IMR-90 (cell line): ENCODE data around the gene TARDBP. TPM values are rescaled to one million over a fixed set of nuclear protein-coding genes. Genes with fewer than 3 reads are reported as not detected.

ENCODE experiments used
- ATAC-seq: fragments of 200-7000 bp; cut with Tn5 transposase; 2 replicates; pipeline ENCODE4 v1.9.1; 2020; ENCODE audit warnings: low read depth, mild to moderate bottlenecking, moderate library complexity
- BruUV-seq: library from RNA; stranded (reverse); fragments of 400-500 nt; replicated peaks from 2 replicates; lab custom pipeline; 2021; lab: Mats Ljungman, UMichigan
- CTCF ChIA-PET: fragments of 300-600 bp; formaldehyde crosslinking; extraction: SDS; loops from one replicate; lab custom pipeline; 2021; ENCODE audit warnings: antibody characterized with exemption; lab: Yijun Ruan, JAX
- POLR2A ChIA-PET: fragments of 300-600 bp; sonication (Branson Sonifier 250); formaldehyde crosslinking; loops from one replicate; lab custom pipeline; 2022; ENCODE audit warnings: antibody characterized with exemption; ENCODE audit not compliant: unreplicated experiment; lab: Charles Lee
- DNase-seq: peaks from one replicate; pipeline ENCODE4 v3.0.0; 2013
- H2AFZ ChIP-seq: replicated peaks from 2 replicates; pipeline ENCODE3; 2013; ENCODE audit warnings: low read length, mild to moderate bottlenecking; ENCODE audit not compliant: poor library complexity
- H2AK5ac ChIP-seq: 2 replicates; pipeline ENCODE4 v1.6.1; 2013; ENCODE audit warnings: low read depth, low read length, inconsistent platforms
- H2AK9ac ChIP-seq: replicated peaks from 2 replicates; pipeline ENCODE3; 2013; ENCODE audit warnings: mild to moderate bottlenecking, low read depth, low read length, moderate library complexity; ENCODE audit not compliant: poor library complexity
- H2BK120ac ChIP-seq: 2 replicates; pipeline ENCODE4 v1.6.1; 2013; ENCODE audit warnings: low read depth, low read length, inconsistent platforms
- H2BK15ac ChIP-seq: 3 replicates; pipeline ENCODE4 v1.6.1; 2013; ENCODE audit warnings: low read depth, low read length, inconsistent platforms
- H2BK20ac ChIP-seq: 2 replicates; pipeline ENCODE4 v1.6.1; 2013; ENCODE audit warnings: low read depth, mild to moderate bottlenecking, inconsistent platforms, low read length, moderate library complexity
- H2BK5ac ChIP-seq: 2 replicates; pipeline ENCODE4 v1.6.1; 2013; ENCODE audit warnings: mild to moderate bottlenecking, low read depth, low read length, inconsistent platforms; ENCODE audit not compliant: poor library complexity, severe bottlenecking
- H3K14ac ChIP-seq: replicated peaks from 2 replicates; pipeline ENCODE4 v1.6.1; 2013; ENCODE audit warnings: low read depth, low read length, inconsistent platforms
- H3K18ac ChIP-seq: 2 replicates; pipeline ENCODE4 v1.6.1; 2013; ENCODE audit warnings: low read depth, low read length, control low read depth
- H3K23ac ChIP-seq: 2 replicates; pipeline ENCODE4 v1.6.1; 2013; ENCODE audit warnings: low read depth, low read length, inconsistent platforms
- H3K27ac ChIP-seq: 2 replicates; pipeline ENCODE4 v1.5.1; 2013; ENCODE audit warnings: mild to moderate bottlenecking, control low read depth, low read length; ENCODE audit not compliant: insufficient read depth
- H3K27me3 ChIP-seq: 2 replicates; pipeline ENCODE4 v1.6.1; 2013; ENCODE audit warnings: low read length; ENCODE audit not compliant: control insufficient read depth, insufficient read depth
- H3K36me3 ChIP-seq: 2 replicates; pipeline ENCODE4 v1.6.1; 2013; ENCODE audit warnings: low read length, mixed read lengths; ENCODE audit not compliant: control insufficient read depth, insufficient read depth
- H3K4ac ChIP-seq: 2 replicates; pipeline ENCODE4 v1.6.1; 2013; ENCODE audit warnings: low read depth, low read length, inconsistent platforms
- H3K4me1 ChIP-seq: 2 replicates; pipeline ENCODE4 v1.6.1; 2013; ENCODE audit warnings: low read length, mixed read lengths; ENCODE audit not compliant: control insufficient read depth, insufficient read depth
- H3K4me2 ChIP-seq: 2 replicates; pipeline ENCODE4 v1.6.1; 2013; ENCODE audit warnings: low read depth, mild to moderate bottlenecking, control low read depth, low read length, moderate library complexity
- H3K4me3 ChIP-seq: 2 replicates; pipeline ENCODE4 v1.5.1; 2013; ENCODE audit warnings: low read depth, mild to moderate bottlenecking, control low read depth, low read length, moderate library complexity; ENCODE audit not compliant: insufficient read depth
- H3K56ac ChIP-seq: 2 replicates; pipeline ENCODE4 v1.6.1; 2013; ENCODE audit warnings: low read length, inconsistent platforms; ENCODE audit not compliant: insufficient read depth; ENCODE audit errors: extremely low read depth
- H3K79me1 ChIP-seq, 2 experiments: 2 replicates each; pipeline ENCODE4 v1.6.1; 2013; ENCODE audit warnings: low read length in 2 of 2, inconsistent platforms in 1 of 2, low read depth in 1 of 2
- H3K9ac ChIP-seq: 2 replicates; pipeline ENCODE4 v1.6.1; 2013; ENCODE audit warnings: low read depth, low read length, control low read depth
- H3K9me1 ChIP-seq: 2 replicates; pipeline ENCODE4 v1.6.1; 2013; ENCODE audit warnings: low read length, inconsistent platforms; ENCODE audit not compliant: insufficient read depth
- H3K9me3 ChIP-seq: 2 replicates; pipeline ENCODE4 v1.6.1; 2013; ENCODE audit warnings: low read length; ENCODE audit not compliant: control insufficient read depth, insufficient read depth
- H4K20me1 ChIP-seq: 2 replicates; pipeline ENCODE4 v1.6.1; 2013; ENCODE audit warnings: low read length, inconsistent platforms; ENCODE audit not compliant: insufficient read depth
- H4K5ac ChIP-seq: 2 replicates; pipeline ENCODE4 v1.6.1; 2013; ENCODE audit warnings: mild to moderate bottlenecking, low read depth, low read length, control low read depth
- H4K8ac ChIP-seq, 2 experiments: 2 replicates each; pipeline ENCODE4 v1.6.1; 2013; ENCODE audit warnings: low read depth in 2 of 2, low read length in 2 of 2, control low read depth in 1 of 2, inconsistent platforms in 1 of 2
- H4K91ac ChIP-seq: 2 replicates; pipeline ENCODE4 v1.6.1; 2013; ENCODE audit warnings: low read depth, low read length, inconsistent platforms; ENCODE audit not compliant: insufficient read depth
- CHD1 ChIP-seq: IDR thresholded peaks from 2 replicates; pipeline ENCODE4 v1.6.1; 2012; ENCODE audit warnings: low read depth, low read length, improper control_type of control experiment
- MAZ ChIP-seq: IDR thresholded peaks from 2 replicates; pipeline ENCODE4 v1.6.1; 2012; ENCODE audit warnings: low read depth, mild to moderate bottlenecking, low read length, improper control_type of control experiment, moderate library complexity, borderline replicate concordance
- NFE2L2 ChIP-seq: fragments of 150-350 bp; IDR thresholded peaks from 2 replicates; pipeline ENCODE4 v1.6.1; 2016; ENCODE audit warnings: low read depth, mild to moderate bottlenecking, low read length
- RAD21 ChIP-seq: IDR thresholded peaks from 2 replicates; pipeline ENCODE4 v1.6.1; 2012; ENCODE audit warnings: low read length, improper control_type of control experiment
- WGBS, 2 experiments: methylation state at CpG; one replicate each; pipeline versions ENCODE4 v1.1.5 to v1.1.7; 2013; ENCODE audit warnings: missing lambda C conversion rate in 2 of 2; ENCODE audit not compliant: insufficient read length in 1 of 2; ENCODE audit errors: extremely low coverage in 2 of 2; 5-methylcytosine and 5-hydroxymethylcytosine counted together
- dilution Hi-C: fragments of 300-500 bp; cut with HindIII; formaldehyde crosslinking; loops from one replicate; pipeline ENCODE4 v1.14.3; 2018; ENCODE audit warnings: low sequenced_read_pairs; ENCODE audit not compliant: unreplicated experiment
- in situ Hi-C: fragments of 300-500 bp; cut with MboI; formaldehyde crosslinking; loops from 3 replicates; pipeline ENCODE4 v1.14.3; 2019; ENCODE audit warnings: low sequenced_read_pairs, inconsistent platforms, mixed read lengths
- intact Hi-C: fragments of 100-400 bp; cut with micrococcal nuclease; formaldehyde crosslinking; loops from 2 replicates; pipeline ENCODE4 v1.10.0; 2022
- polyA plus RNA-seq, 3 experiments: library from polyadenylated mRNA; depleted of rRNA; stranded (reverse); fragments of >200 nt; gene quantifications; 2 replicates each; pipeline ENCODE4 v1.2.3, GENCODE V29; 2012; ENCODE audit warnings: low replicate concordance in 1 of 3
- total RNA-seq: library from RNA; depleted of rRNA; stranded (reverse); fragments of >200 nt; gene quantifications from 2 replicates; pipeline ENCODE4 v1.2.3, GENCODE V29; 2012

TARDBP gene
- total and polyA plus RNA-seq, 2 of the 4 experiments (the other 2 are of a cell fraction): 36.7 to 161 TPM

DNA sequence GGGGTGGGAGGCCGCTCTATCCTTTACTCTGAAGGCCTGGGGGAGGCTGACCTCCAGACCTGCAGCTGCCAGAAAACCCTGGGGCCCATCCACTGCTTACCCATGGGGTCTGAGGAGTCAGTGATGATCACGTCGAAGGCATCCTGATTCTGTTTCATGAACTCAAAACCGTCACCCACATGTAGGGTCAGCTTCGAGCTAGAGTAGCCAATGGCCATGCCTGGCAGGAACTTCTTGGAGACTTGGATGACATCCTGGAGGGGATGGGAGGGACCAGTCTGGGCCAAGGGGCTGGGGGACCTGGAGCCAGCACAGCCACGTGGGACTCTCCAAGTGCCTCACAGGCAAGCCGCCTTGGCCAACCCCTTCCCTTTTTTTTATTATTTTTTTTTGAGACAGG is 44.0 kb downstream of the TARDBP start:
- BruUV-seq: no TSS peak
- WGBS, 2 experiments: 100% methylated on average over 2 of the region's 7 CpGs; no CpG with 5 or more reads in 1 of the 2 experiments
- no peak for TF ChIP-seq NFE2L2
- no peak for TF ChIP-seq CHD1
- TF ChIP-seq RAD21: no peak
- no peak for TF ChIP-seq MAZ

More for the DNA sequence above, 44.0 kb downstream of the TARDBP start:
- no peak overlapping the region for H2BK5ac ChIP-seq
- H3K18ac ChIP-seq: no peak overlapping the region
- peaks cover 15% of the 10 kb centered on the region for H3K36me3 ChIP-seq
- H2BK15ac ChIP-seq: no peak overlapping the region
- H3K4me3 ChIP-seq: no peak overlapping the region
- ChIA-PET POLR2A (no interaction called here), CTCF (interaction anchor here (0.9 kb wide), 1 partner anchor 19 kb away, joined by 3 read pairs; no protein-coding TSS in a partner anchor)
- H4K8ac ChIP-seq: no peak overlapping the region
- H2AK9ac ChIP-seq: no peak overlapping the region
- no peak for DNase-seq
- no peak for ATAC-seq
- no peak overlapping the region for H3K4me2 ChIP-seq
- no peaks in the 10 kb centered on the region for H3K27me3 ChIP-seq
- H3K9ac ChIP-seq: no peak overlapping the region
- intact Hi-C loops: no loop called here
- H2BK20ac ChIP-seq: no peak overlapping the region
- dilution Hi-C loops: no loop called here
- no peaks in the 10 kb centered on the region for H3K9me3 ChIP-seq
- no peak overlapping the region for H3K23ac ChIP-seq
- H3K4ac ChIP-seq: no peak overlapping the region
- no peak overlapping the region for H2BK120ac ChIP-seq
- no peak overlapping the region for H3K27ac ChIP-seq
- H2AK5ac ChIP-seq: no peak overlapping the region
- H4K91ac ChIP-seq: no peak overlapping the region
- H3K56ac ChIP-seq: no peak overlapping the region
- in situ Hi-C loops: no loop called here
- H3K79me1 ChIP-seq: peaks cover 15 to 38% of the 10 kb centered on the region in 2 experiments
- no peak overlapping the region for H3K14ac ChIP-seq
- peaks cover 8% of the 10 kb centered on the region for H3K4me1 ChIP-seq
- H4K20me1 ChIP-seq: peaks cover 24% of the 10 kb centered on the region
- no peak overlapping the region for H2AFZ ChIP-seq
- H3K9me1 ChIP-seq: 0 out of 2 replicates have a peak, but pooled peaks cover 4% of the 10 kb centered on the region
- no peak overlapping the region for H4K5ac ChIP-seq
